HL-60 (cell line): ENCODE results near the gene PARD3.

Source experiments
- CTCF ChIP-seq: IDR thresholded peaks from one replicate; pipeline ENCODE4 v1.5.1; 2011; ENCODE audit warnings: low read length, control low read depth, inconsistent platforms; ENCODE audit not compliant: insufficient read depth
- GABPA ChIP-seq: IDR thresholded peaks from 2 replicates; pipeline ENCODE4 v1.6.1; 2012; ENCODE audit warnings: low read depth
- POLR2AphosphoS5 ChIP-seq: IDR thresholded peaks from 2 replicates; pipeline ENCODE4 v1.6.1; 2012; ENCODE audit warnings: low read depth

DNA sequence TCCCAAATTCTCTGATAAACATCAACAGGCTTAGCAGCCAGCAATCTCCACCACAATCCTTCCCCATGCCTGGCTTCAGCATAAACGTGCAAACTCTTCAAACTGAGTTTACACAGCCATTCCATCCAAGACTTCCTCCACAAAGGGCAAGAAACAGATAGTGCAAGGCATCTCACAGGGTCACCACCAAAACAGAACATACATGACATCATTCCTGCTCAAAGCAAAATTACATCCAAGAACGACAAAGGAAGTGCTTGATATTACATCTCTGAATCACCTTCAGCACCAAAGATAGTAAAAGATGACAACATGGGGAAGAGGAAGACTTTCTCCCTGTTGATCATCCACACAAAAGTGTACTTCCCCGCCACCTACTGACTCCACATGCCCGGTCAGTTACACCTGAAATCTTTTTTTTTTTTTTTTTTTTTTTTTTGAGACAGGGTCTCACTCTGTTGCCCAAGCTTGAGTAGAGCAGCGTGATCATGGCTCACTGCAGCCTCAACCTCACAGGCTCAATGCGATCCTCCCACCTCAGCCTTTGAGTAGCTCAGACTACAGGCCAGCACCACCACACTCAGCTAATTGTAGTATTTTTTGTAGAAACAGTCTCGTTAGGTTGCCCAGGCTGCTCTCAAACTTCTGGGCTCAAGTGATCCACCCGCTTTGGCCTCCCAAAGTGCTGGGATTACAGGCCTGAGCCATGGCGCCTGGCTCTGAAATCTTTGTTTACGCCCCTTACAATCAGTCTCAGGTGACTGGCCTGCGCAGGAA is 127.5 kb downstream of the PARD3 start:
- TF ChIP-seq CTCF, result no peak
- TF ChIP-seq GABPA, result no peak
- no peak for TF ChIP-seq POLR2AphosphoS5
